Thyroid gland (tissue), 4 donors: ENCODE data around the gene ROM1.

ENCODE experiments used
- CTCF ChIP-seq, 6 experiments: fragments of 200-600 bp in 3 of 6; fragments of 450-650 bp in 3 of 6; sonication (generic) in 3 of 6; IDR thresholded peaks; one replicate each; pipeline ENCODE4 v1.5.1; 2016 to 2019; ENCODE audit warnings: antibody characterized with exemption in 6 of 6, mild to moderate bottlenecking in 2 of 6, inconsistent platforms in 1 of 6, moderate library complexity in 1 of 6
- POLR2A ChIP-seq, 2 donors: fragments of 450-650 bp; IDR thresholded peaks; one replicate each; pipeline ENCODE4 v1.6.1; 2017; ENCODE audit warnings: antibody characterized with exemption in 2 of 2, mild to moderate bottlenecking in 2 of 2, moderate library complexity in 1 of 2

GRCh38 chr11:62575156-62575555 is 37.9 kb upstream of the ROM1 start:
- TF ChIP-seq CTCF (IDR thresholded peaks at IDR 0.05) = no peak
- TF ChIP-seq POLR2A (IDR thresholded peaks at IDR 0.05) = no peak
